Measurements from ENCODE around the gene CMIP. TPM values are rescaled to one million over a fixed set of nuclear protein-coding genes. Genes with fewer than 3 reads are reported as not detected.

Gene CMIP
- total RNA-seq, 1 donor from 2014 or later, result 18.8 TPM

GRCh38 chr16:81558444-81559175 lies 114.0 kb downstream of the CMIP start:
- FAIRE-seq, result no peak
- DNase-seq (ENCODE audit: low spot score in 2 of 2), result no peak

DNA sequence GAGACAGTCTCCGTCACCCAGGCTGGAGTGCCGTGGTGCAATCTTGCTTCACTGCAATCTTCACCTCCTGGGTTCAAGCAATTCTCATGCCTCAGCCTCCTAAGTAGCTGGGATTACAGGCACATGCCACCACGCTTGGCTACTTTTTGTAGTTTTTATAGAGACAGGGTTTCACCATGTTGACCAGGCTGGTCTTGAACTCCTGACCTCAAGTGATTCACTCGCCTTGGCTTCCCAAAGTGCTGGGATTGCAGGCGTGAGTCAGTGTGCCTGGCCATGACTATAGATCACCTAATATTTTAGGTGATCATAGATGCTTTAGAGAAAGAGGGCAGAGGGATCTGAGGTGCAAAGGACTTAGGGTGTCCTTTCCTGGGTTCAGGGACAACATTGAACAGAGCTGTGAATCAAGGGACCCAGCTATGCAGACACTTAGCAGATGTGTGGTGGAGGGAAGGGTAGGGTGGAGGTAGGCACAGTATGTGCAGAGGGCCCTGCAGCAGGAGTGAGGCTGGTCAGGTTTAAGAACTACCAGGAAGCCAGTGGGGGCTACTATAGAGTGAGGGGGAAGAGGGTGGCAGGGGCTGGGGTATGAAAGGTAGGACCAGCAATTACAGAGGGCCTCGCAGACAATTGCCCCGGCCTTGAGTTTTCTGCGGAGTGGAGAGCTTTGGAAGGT lies 116.5 kb downstream of the CMIP start:
- no peak for FAIRE-seq

GRCh38 chr16:81562174-81562849 lies 117.7 kb downstream of the CMIP start:
- no peak for FAIRE-seq
- no peak for DNase-seq (ENCODE audit: low spot score in 2 of 2)

More for the DNA sequence above, 116.5 kb downstream of the CMIP start:
- no peak for DNase-seq (ENCODE audit: low spot score in 2 of 2)

- no peak for FAIRE-seq
- DNase-seq (ENCODE audit: low spot score in 2 of 2), result no peak
Observed at GRCh38 chr16:81562926-81563325, 118.3 kb downstream of the CMIP start.

- DNase-seq (ENCODE audit: low spot score in 2 of 2), result peak in 1 of 2 donors; percentile 41
Observed at GRCh38 chr16:81564421-81564911, 119.9 kb downstream of the CMIP start.

GRCh38 chr16:81565321-81566028 lies 120.9 kb downstream of the CMIP start:
- no peak for DNase-seq (ENCODE audit: low spot score in 2 of 2)
- FAIRE-seq, result no peak

More at GRCh38 chr16:81564421-81564911, 119.9 kb downstream of the CMIP start:
- no peak for FAIRE-seq

GRCh38 chr16:81566086-81567007 lies 121.7 kb downstream of the CMIP start:
- FAIRE-seq (no peak), DNase-seq (ENCODE audit: low spot score in 2 of 2) (no peak)

GRCh38 chr16:81567087-81567486 lies 122.5 kb downstream of the CMIP start:
- FAIRE-seq, result no peak

DNA sequence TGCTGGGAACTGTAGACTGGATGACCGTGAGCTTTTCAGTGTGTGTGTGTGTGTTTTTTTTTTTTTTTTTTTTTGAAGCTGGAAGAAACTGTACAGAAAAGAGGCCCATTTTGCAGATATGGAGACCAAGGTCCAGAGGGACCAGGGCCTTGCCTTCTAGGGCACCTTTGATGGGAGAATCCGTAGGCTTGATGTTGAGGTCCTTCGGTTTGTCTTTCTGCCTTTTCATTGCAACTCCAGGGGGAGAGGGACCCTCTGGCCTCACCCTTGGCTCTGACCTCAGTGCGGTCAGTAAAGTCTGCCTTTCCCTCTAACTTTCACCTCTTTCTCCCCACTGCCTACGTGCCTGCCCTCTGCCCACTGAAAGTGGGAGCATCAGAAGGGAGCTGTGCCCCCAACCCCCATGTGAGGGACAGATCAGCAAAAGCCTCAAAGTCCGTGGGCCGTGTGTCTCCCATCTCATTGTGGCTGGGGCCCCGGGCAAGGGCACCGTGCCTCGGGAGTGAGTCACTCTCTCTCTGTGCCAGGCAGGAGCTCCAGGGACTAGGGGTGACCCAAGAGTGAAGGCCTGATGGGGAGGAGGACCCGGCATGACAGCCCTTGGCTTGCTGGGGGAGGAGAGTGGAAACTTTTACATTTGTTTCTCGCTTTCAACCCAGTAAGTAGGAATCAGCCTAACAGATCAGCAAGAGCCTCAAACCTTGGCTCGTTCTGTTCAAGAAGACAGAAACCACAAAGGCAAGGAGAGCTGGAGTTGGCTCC lies 123.6 kb downstream of the CMIP start:
- peak in 1 of 2 donors; percentile 57 for DNase-seq (ENCODE audit: low spot score in 2 of 2)
- FAIRE-seq, result no peak

More at GRCh38 chr16:81567087-81567486, 122.5 kb downstream of the CMIP start:
- no peak for DNase-seq (ENCODE audit: low spot score in 2 of 2)

DNA sequence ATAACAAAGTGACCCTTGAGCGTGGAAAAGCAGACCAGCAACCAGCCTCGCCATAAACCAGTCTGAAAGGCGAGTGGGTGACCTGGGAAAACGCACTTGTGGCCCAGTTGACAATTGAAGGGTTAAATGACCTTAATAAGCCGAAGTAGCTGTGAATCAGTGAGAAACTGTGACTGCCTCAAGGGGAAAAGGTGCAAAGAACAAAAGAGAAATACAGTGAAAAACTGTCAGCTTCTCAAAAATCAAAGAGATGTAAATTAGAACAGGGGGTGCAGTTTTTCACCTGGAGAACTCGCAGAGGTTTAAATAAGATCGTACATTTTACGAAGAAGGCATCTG lies 124.1 kb downstream of the CMIP start:
- FAIRE-seq (no peak), DNase-seq (ENCODE audit: low spot score in 2 of 2) (no peak)

- no peak for DNase-seq (ENCODE audit: low spot score in 2 of 2)
- no peak for FAIRE-seq
Observed at GRCh38 chr16:81569361-81570034, 124.9 kb downstream of the CMIP start.

DNA sequence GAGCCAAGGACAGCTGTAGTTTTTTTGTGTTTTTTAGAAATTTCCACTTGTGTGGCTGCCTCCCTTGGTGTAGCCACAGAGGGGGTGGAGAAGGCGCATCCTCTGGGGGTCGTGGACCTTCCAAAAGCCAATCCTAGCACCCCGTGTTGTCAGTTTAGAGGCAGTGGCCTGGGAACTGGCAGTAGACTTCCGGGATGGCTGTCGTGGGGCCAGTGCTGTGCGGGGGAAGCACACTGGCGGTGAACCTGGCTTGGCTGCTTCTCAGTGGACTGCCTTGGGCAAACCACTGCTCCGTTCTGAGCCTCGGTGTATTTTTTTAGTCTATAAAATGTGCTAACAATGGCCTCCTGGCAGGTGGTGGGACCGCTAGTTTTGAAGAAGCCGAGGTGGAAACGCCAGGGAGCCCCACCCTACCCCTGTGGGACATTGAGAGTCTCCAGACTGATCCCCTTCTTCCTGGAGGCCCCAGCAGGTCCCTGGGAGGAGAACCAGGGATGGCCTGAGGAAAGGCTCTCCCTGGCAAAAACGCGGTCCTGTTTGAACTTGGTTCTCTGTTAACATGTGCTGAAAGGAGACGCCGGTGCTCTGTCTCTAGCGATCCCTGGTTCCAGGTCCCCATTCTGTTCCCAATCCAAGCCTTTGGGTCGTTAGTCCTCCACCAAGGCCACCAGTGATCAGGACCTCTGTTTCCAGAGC lies 125.7 kb downstream of the CMIP start:
- no peak for DNase-seq (ENCODE audit: low spot score in 2 of 2)
- no peak for FAIRE-seq

DNA sequence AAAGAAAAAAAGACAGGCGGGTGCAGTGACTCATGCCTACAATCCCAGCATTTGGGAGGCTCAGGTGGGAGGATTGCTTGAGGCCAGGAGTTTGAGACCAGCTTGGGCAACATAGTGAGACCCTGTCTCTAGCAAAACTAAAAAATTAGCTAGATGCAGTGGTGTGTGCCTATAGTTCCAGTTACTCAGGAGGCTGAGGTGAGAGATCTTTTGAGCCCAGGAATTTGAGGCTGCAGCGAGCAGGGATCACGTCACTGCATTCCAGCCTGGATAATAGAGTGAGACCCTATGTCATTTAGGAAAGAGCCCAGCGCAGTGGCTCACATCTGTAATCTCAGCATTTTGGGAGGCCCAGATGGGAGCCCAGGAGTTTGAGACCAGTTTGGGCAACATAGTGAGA lies 126.6 kb downstream of the CMIP start:
- no peak for FAIRE-seq
- no peak for DNase-seq (ENCODE audit: low spot score in 2 of 2)

- DNase-seq (ENCODE audit: low spot score in 2 of 2), result no peak
- FAIRE-seq, result no peak
Observed at GRCh38 chr16:81571592-81572385, 127.2 kb downstream of the CMIP start.

- DNase-seq (ENCODE audit: low spot score in 2 of 2) (no peak), FAIRE-seq (no peak)
Observed at GRCh38 chr16:81572386-81573144, 128.0 kb downstream of the CMIP start.

DNA sequence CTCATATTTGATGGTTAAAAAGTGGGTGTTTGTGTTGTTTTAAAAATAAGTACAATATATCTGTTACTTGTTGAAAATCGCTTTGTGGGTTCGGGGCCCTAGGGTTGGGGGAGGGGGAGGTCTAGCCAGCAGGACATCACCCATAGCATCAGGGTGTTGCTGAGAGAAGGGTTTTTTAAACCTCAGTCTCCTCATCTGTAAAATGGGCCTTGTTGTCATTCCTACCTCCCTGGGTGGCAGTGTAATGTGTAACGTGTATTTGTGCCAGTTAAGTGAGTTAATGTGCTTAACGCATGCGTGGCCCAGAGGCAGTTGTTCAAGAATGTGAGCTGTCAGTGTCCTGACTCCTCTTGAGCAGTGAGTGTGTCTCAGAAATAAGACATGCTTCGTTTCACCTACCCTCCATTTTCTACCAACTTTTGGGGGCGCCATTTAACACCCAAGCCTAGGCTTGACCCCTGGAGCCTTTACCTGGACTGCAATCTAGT lies 129.0 kb downstream of the CMIP start:
- DNase-seq (ENCODE audit: low spot score in 2 of 2), result no peak
- no peak for FAIRE-seq
